IMR-90 (cell line): ENCODE measurements around the gene SMYD2. TPM values are rescaled to one million over a fixed set of nuclear protein-coding genes. Genes with fewer than 3 reads are reported as not detected.

Source experiments
- ATAC-seq: fragments of 200-7000 bp; cut with Tn5 transposase; 2 replicates; pipeline ENCODE4 v1.9.1; 2020; ENCODE audit warnings: low read depth, mild to moderate bottlenecking, moderate library complexity
- BruUV-seq: library from RNA; stranded (reverse); fragments of 400-500 nt; replicated peaks from 2 replicates; lab custom pipeline; 2021; lab: Mats Ljungman, UMichigan
- CTCF ChIA-PET: fragments of 300-600 bp; formaldehyde crosslinking; extraction: SDS; loops from one replicate; lab custom pipeline; 2021; ENCODE audit warnings: antibody characterized with exemption; lab: Yijun Ruan, JAX
- POLR2A ChIA-PET: fragments of 300-600 bp; sonication (Branson Sonifier 250); formaldehyde crosslinking; loops from one replicate; lab custom pipeline; 2022; ENCODE audit warnings: antibody characterized with exemption; ENCODE audit not compliant: unreplicated experiment; lab: Charles Lee
- DNase-seq: peaks from one replicate; pipeline ENCODE4 v3.0.0; 2013
- H2AFZ ChIP-seq: replicated peaks from 2 replicates; pipeline ENCODE3; 2013; ENCODE audit warnings: low read length, mild to moderate bottlenecking; ENCODE audit not compliant: poor library complexity
- H2AK5ac ChIP-seq: 2 replicates; pipeline ENCODE4 v1.6.1; 2013; ENCODE audit warnings: low read depth, low read length, inconsistent platforms
- H2AK9ac ChIP-seq: replicated peaks from 2 replicates; pipeline ENCODE3; 2013; ENCODE audit warnings: mild to moderate bottlenecking, low read depth, low read length, moderate library complexity; ENCODE audit not compliant: poor library complexity
- H2BK120ac ChIP-seq: 2 replicates; pipeline ENCODE4 v1.6.1; 2013; ENCODE audit warnings: low read depth, low read length, inconsistent platforms
- H2BK15ac ChIP-seq: 3 replicates; pipeline ENCODE4 v1.6.1; 2013; ENCODE audit warnings: low read depth, low read length, inconsistent platforms
- H2BK20ac ChIP-seq: 2 replicates; pipeline ENCODE4 v1.6.1; 2013; ENCODE audit warnings: low read depth, mild to moderate bottlenecking, inconsistent platforms, low read length, moderate library complexity
- H2BK5ac ChIP-seq: 2 replicates; pipeline ENCODE4 v1.6.1; 2013; ENCODE audit warnings: mild to moderate bottlenecking, low read depth, low read length, inconsistent platforms; ENCODE audit not compliant: poor library complexity, severe bottlenecking
- H3K14ac ChIP-seq: replicated peaks from 2 replicates; pipeline ENCODE4 v1.6.1; 2013; ENCODE audit warnings: low read depth, low read length, inconsistent platforms
- H3K18ac ChIP-seq: 2 replicates; pipeline ENCODE4 v1.6.1; 2013; ENCODE audit warnings: low read depth, low read length, control low read depth
- H3K23ac ChIP-seq: 2 replicates; pipeline ENCODE4 v1.6.1; 2013; ENCODE audit warnings: low read depth, low read length, inconsistent platforms
- H3K27ac ChIP-seq: 2 replicates; pipeline ENCODE4 v1.5.1; 2013; ENCODE audit warnings: mild to moderate bottlenecking, control low read depth, low read length; ENCODE audit not compliant: insufficient read depth
- H3K27me3 ChIP-seq: 2 replicates; pipeline ENCODE4 v1.6.1; 2013; ENCODE audit warnings: low read length; ENCODE audit not compliant: control insufficient read depth, insufficient read depth
- H3K36me3 ChIP-seq: 2 replicates; pipeline ENCODE4 v1.6.1; 2013; ENCODE audit warnings: low read length, mixed read lengths; ENCODE audit not compliant: control insufficient read depth, insufficient read depth
- H3K4ac ChIP-seq: 2 replicates; pipeline ENCODE4 v1.6.1; 2013; ENCODE audit warnings: low read depth, low read length, inconsistent platforms
- H3K4me1 ChIP-seq: 2 replicates; pipeline ENCODE4 v1.6.1; 2013; ENCODE audit warnings: low read length, mixed read lengths; ENCODE audit not compliant: control insufficient read depth, insufficient read depth
- H3K4me2 ChIP-seq: 2 replicates; pipeline ENCODE4 v1.6.1; 2013; ENCODE audit warnings: low read depth, mild to moderate bottlenecking, control low read depth, low read length, moderate library complexity
- H3K4me3 ChIP-seq: 2 replicates; pipeline ENCODE4 v1.5.1; 2013; ENCODE audit warnings: low read depth, mild to moderate bottlenecking, control low read depth, low read length, moderate library complexity; ENCODE audit not compliant: insufficient read depth
- H3K56ac ChIP-seq: 2 replicates; pipeline ENCODE4 v1.6.1; 2013; ENCODE audit warnings: low read length, inconsistent platforms; ENCODE audit not compliant: insufficient read depth; ENCODE audit errors: extremely low read depth
- H3K79me1 ChIP-seq, 2 experiments: 2 replicates each; pipeline ENCODE4 v1.6.1; 2013; ENCODE audit warnings: low read length in 2 of 2, inconsistent platforms in 1 of 2, low read depth in 1 of 2
- H3K9ac ChIP-seq: 2 replicates; pipeline ENCODE4 v1.6.1; 2013; ENCODE audit warnings: low read depth, low read length, control low read depth
- H3K9me1 ChIP-seq: 2 replicates; pipeline ENCODE4 v1.6.1; 2013; ENCODE audit warnings: low read length, inconsistent platforms; ENCODE audit not compliant: insufficient read depth
- H3K9me3 ChIP-seq: 2 replicates; pipeline ENCODE4 v1.6.1; 2013; ENCODE audit warnings: low read length; ENCODE audit not compliant: control insufficient read depth, insufficient read depth
- H4K20me1 ChIP-seq: 2 replicates; pipeline ENCODE4 v1.6.1; 2013; ENCODE audit warnings: low read length, inconsistent platforms; ENCODE audit not compliant: insufficient read depth
- H4K5ac ChIP-seq: 2 replicates; pipeline ENCODE4 v1.6.1; 2013; ENCODE audit warnings: mild to moderate bottlenecking, low read depth, low read length, control low read depth
- H4K8ac ChIP-seq, 2 experiments: 2 replicates each; pipeline ENCODE4 v1.6.1; 2013; ENCODE audit warnings: low read depth in 2 of 2, low read length in 2 of 2, control low read depth in 1 of 2, inconsistent platforms in 1 of 2
- H4K91ac ChIP-seq: 2 replicates; pipeline ENCODE4 v1.6.1; 2013; ENCODE audit warnings: low read depth, low read length, inconsistent platforms; ENCODE audit not compliant: insufficient read depth
- CHD1 ChIP-seq: IDR thresholded peaks from 2 replicates; pipeline ENCODE4 v1.6.1; 2012; ENCODE audit warnings: low read depth, low read length, improper control_type of control experiment
- ELK1 ChIP-seq: fragments of 150-350 bp; IDR thresholded peaks from 2 replicates; pipeline ENCODE4 v1.6.1; 2016; ENCODE audit warnings: low read depth, mild to moderate bottlenecking, low read length, moderate library complexity, borderline replicate concordance
- RFX5 ChIP-seq: IDR thresholded peaks from 2 replicates; pipeline ENCODE4 v1.8.0; 2012; ENCODE audit warnings: low read depth, mild to moderate bottlenecking, low read length, moderate library complexity
- WGBS, 2 experiments: methylation state at CpG; one replicate each; pipeline versions ENCODE4 v1.1.5 to v1.1.7; 2013; ENCODE audit warnings: missing lambda C conversion rate in 2 of 2; ENCODE audit not compliant: insufficient read length in 1 of 2; ENCODE audit errors: extremely low coverage in 2 of 2; 5-methylcytosine and 5-hydroxymethylcytosine counted together
- dilution Hi-C: fragments of 300-500 bp; cut with HindIII; formaldehyde crosslinking; loops from one replicate; pipeline ENCODE4 v1.14.3; 2018; ENCODE audit warnings: low sequenced_read_pairs; ENCODE audit not compliant: unreplicated experiment
- in situ Hi-C: fragments of 300-500 bp; cut with MboI; formaldehyde crosslinking; loops from 3 replicates; pipeline ENCODE4 v1.14.3; 2019; ENCODE audit warnings: low sequenced_read_pairs, inconsistent platforms, mixed read lengths
- intact Hi-C: fragments of 100-400 bp; cut with micrococcal nuclease; formaldehyde crosslinking; loops from 2 replicates; pipeline ENCODE4 v1.10.0; 2022
- polyA plus RNA-seq, 3 experiments: library from polyadenylated mRNA; depleted of rRNA; stranded (reverse); fragments of >200 nt; gene quantifications; 2 replicates each; pipeline ENCODE4 v1.2.3, GENCODE V29; 2012; ENCODE audit warnings: low replicate concordance in 1 of 3
- total RNA-seq: library from RNA; depleted of rRNA; stranded (reverse); fragments of >200 nt; gene quantifications from 2 replicates; pipeline ENCODE4 v1.2.3, GENCODE V29; 2012

SMYD2 gene
- total and polyA plus RNA-seq, 2 of the 4 experiments (the other 2 are of a cell fraction) = 32.7 to 61.7 TPM

- no peak overlapping the region for H2BK15ac ChIP-seq
- 83% methylated on average over 8 of the region's 10 CpGs; no CpG with 5 or more reads in 1 of the 2 experiments for WGBS, 2 experiments
- H3K36me3 ChIP-seq = no peaks in the 10 kb centered on the region; the same call in 1 of the 2 replicates
- ATAC-seq = no peak
- no peak overlapping the region for H2AFZ ChIP-seq
- H3K4me2 ChIP-seq = no peak overlapping the region
- 0 out of 2 replicates have a peak, but pooled peaks cover 4% of the 10 kb centered on the region for H4K20me1 ChIP-seq
- H3K23ac ChIP-seq = no peak overlapping the region
- H3K79me1 ChIP-seq = peaks cover 0 to 3% of the 10 kb centered on the region in 2 experiments; a peak in 3 of 4 replicates
- no peak overlapping the region for H3K4me3 ChIP-seq
- TF ChIP-seq CHD1 (no peak), RFX5 (no peak), ELK1 (no peak)
- H4K8ac ChIP-seq = no peak overlapping the region
- BruUV-seq = no TSS peak
- no peak overlapping the region for H3K27ac ChIP-seq
- DNase-seq = no peak
- no peak overlapping the region for H2BK120ac ChIP-seq
- H3K4ac ChIP-seq = no peak overlapping the region
- H3K56ac ChIP-seq = no peak overlapping the region
- no peak overlapping the region for H3K9ac ChIP-seq
- ChIA-PET POLR2A (no interaction called here), CTCF (no interaction called here)
- intact Hi-C loops (no loop called here), in situ Hi-C loops (no loop called here), dilution Hi-C loops (no loop called here)
- peaks cover 2% of the 10 kb centered on the region; the same call in 1 of the 2 replicates for H3K4me1 ChIP-seq
- H3K18ac ChIP-seq = no peak overlapping the region
- H2AK9ac ChIP-seq = no peak overlapping the region
- H3K27me3 ChIP-seq = no peaks in the 10 kb centered on the region
- H2BK20ac ChIP-seq = no peak overlapping the region
- H2BK5ac ChIP-seq = no peak overlapping the region
- H3K9me3 ChIP-seq = no peaks in the 10 kb centered on the region
- H3K14ac ChIP-seq = no peak overlapping the region
- no peak overlapping the region for H2AK5ac ChIP-seq
- H3K9me1 ChIP-seq = peaks cover 5% of the 10 kb centered on the region; the same call in 1 of the 2 replicates
- H4K5ac ChIP-seq = no peak overlapping the region
- no peak overlapping the region for H4K91ac ChIP-seq
Measured at GRCh38 chr1:214312530-214313051, 31.6 kb downstream of the SMYD2 start.
